HG02852 (cell line): Measurements from ENCODE around the gene DPP6.

Experiments
- ATAC-seq: cut with Tn5 transposase; IDR thresholded peaks from one replicate; pipeline ENCODE4 v1.9.1; 2021; ENCODE audit warnings: mild to moderate bottlenecking, moderate library complexity; ENCODE audit not compliant: unreplicated experiment

Gene DPP6

GRCh38 chr7:154217688-154218340 lies 165.6 kb downstream of the DPP6 start:
- ATAC-seq = no peak

DNA sequence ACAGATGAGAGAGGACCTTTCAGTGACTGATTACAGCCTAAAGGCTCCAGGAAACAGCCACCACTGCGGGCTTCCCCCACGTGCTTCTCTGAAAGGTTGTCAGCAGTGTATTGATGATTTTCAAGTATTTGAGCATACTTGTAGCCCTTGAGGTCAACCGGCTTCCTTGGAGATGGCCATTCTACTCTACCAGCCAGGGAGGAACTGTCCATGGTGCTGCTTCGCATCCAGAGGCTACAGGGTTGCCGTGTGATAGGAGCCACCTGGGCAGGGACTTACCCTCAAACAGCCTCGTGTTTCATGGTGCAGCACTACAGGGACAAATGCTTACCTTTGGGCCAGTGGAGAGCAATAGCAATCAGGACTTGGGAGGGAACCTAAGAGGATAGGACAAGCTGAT lies 179.5 kb downstream of the DPP6 start:
- ATAC-seq = no peak

GRCh38 chr7:154232700-154233099 lies 180.5 kb downstream of the DPP6 start:
- ATAC-seq = no peak

GRCh38 chr7:154241988-154242387 lies 189.8 kb downstream of the DPP6 start:
- ATAC-seq = no peak

DNA sequence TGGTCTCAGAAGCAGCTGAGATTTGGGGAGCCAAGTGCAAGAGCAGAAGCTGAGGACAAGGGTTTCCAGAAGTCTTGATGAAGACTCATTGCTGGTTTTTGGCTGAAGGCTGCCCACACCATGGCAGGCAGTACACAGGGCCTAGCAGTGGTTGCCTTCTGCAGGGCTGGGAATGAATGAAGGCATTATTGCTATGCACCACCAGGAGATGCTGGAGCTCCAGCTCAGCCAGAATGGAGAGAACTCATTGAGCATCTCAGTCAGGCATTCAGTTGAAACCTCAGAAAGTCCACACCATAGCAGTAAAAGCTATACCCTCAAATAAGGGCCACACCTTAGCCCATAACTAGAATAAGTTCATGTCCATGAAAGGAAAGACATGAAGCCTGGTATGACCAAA lies 190.5 kb downstream of the DPP6 start:
- no peak for ATAC-seq

GRCh38 chr7:154252046-154252445 lies 199.8 kb downstream of the DPP6 start:
- no peak for ATAC-seq

DNA sequence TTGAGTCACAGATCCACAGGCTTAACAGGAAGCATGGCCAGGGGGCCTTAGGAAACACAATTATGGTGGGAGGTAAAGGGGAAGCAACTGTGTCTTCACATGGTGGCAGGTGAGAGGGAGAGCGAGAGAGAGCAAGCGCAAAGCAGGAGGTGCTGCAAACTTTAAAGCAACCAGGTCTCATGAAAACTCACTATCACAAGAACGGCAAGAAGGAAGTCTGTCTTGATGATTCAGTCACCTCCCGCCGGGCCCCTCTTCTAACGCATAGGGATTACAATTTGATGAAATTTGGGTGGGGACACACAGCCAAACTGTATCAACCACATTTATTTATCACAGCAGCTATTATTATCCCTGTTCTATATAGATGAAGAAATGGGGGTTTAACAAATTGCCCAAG lies 201.6 kb downstream of the DPP6 start:
- ATAC-seq = no peak

DNA sequence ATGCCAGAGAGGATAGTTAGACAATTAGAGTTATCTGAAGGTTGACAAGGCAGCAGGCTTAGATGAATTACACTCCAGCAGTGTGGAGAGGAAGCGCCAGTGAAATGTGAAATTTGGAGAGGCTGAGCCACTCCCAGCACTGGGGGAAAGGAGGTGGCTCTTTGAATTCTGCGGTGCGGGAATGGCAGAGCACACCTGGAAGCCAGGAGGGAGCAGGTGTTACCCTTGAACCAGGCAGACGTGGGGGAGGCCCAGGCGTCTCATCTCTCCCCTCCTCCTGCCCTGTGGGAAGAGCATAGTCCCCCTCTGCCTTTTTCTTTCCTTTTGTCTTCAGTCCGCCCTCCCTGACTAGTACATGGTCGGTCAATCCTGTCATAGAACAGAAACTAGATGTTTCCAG lies 203.1 kb downstream of the DPP6 start:
- no peak for ATAC-seq

DNA sequence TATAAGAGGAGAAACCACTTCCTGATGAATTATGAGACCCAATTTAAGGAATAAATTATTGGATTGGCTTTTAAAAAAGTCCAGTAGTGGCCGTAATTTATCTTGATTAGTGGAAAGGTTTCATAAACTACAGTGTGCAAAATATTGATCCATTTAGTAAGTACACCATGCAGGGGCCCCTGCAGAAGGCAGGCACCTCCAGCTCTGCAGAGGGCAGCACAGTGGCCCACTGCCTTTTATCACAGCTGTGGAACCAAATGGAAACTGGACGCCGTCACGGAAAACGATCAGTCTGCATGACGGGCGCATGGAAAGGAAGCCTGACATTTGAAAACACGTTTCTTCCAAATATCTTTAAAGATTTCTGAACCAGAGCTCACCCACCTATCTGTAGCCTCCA lies 204.0 kb downstream of the DPP6 start:
- no peak for ATAC-seq

- ATAC-seq = no peak
Measured at GRCh38 chr7:154259396-154259795, 207.2 kb downstream of the DPP6 start.

GRCh38 chr7:154287356-154287755 lies 235.2 kb downstream of the DPP6 start:
- ATAC-seq = no peak

GRCh38 chr7:154289119-154289518 lies 236.9 kb downstream of the DPP6 start:
- no peak for ATAC-seq

- ATAC-seq = no peak
Measured at GRCh38 chr7:154296443-154296842, 244.2 kb downstream of the DPP6 start.

DNA sequence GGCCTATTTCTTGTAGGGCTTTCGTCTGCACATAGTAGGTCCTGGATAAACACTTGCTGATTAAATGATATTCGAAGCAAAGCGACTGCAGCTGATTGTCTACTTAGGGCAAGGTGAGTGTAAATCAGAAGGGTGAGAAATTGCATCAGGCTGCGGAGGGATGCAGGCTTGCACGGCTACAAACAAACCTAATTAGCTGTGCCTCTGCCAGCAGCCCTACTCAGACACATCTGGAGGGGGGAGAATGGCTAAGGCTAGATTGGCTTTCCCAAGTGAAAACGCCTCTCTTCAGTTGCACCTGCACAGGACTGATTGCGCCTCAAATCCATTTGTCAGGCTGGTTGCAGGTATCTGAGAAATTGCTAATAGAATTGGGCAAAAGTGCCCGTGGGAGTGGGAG lies 247.5 kb downstream of the DPP6 start:
- ATAC-seq = no peak

DNA sequence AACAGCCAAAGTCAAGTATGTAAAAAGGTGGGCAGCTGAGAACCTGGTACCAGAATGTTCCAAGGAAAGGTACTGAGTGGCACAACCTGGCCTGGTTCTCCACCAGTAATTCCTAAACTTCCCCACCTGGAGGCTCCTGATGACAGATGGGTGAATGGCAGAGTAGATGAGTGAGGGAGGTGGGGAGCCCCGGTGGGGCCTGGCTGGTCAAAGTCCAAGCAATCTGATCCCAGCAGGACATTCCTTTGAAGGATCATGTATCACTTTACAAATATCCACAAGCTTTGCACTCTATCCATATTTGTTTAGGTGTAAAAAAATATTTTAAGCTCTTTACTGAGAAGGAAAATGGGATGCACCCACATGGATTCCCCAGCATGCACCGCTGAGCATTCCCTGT lies 250.2 kb downstream of the DPP6 start:
- no peak for ATAC-seq

- no peak for ATAC-seq
Measured at GRCh38 chr7:154304231-154304630, 252.0 kb downstream of the DPP6 start.

GRCh38 chr7:154304740-154305700 lies 252.8 kb downstream of the DPP6 start:
- ATAC-seq = no peak

- no peak for ATAC-seq
Measured at GRCh38 chr7:154306036-154306435, 253.8 kb downstream of the DPP6 start.

DNA sequence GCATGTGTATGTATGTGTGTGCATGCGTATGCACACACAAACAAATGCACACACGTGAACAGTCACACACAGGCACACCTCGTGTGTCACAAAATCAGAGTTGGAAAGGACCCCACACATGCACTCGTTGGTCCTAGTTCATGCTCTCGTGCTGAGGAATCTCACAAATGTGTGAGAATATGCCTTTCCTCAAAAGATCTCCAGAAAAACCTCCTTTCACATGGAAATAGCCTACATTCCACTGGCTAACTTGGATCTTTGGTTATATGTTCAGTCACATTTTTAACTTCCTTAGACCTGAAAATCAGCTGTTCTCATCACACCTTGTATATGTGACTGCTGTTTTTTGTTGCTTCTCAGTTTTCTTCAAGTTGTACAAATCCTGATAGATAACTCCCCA lies 256.7 kb downstream of the DPP6 start:
- no peak for ATAC-seq

DNA sequence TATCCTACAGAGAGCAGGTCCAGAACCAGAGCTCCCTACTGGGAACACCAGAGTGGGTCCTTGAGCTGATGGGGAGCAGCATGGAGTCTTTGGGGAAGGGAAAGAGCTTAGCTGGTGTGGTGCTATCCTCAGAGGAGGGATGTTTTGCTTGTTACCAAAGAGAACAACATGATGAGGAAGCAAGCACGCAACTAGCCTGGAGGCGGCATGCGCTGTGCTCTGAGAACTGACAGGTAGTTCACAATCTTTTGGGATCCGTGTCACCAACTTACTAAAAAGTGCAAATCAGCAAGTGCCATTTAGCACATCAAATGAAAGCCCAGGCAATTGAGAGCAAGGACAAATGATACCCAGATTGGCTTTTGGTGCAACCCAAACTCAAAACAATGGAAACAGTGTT lies 257.9 kb downstream of the DPP6 start:
- ATAC-seq = no peak

GRCh38 chr7:154324196-154324595 lies 272.0 kb downstream of the DPP6 start:
- ATAC-seq = no peak

GRCh38 chr7:154326421-154326820 lies 274.2 kb downstream of the DPP6 start:
- ATAC-seq = no peak
